GM19351 (cell line): Measurements from ENCODE around the gene MSRB2.
"Not testable (repeated sequence)": the region's sequence is repeated elsewhere in the genome, so short reads cannot be mapped to it uniquely, and the experiment has no call there.

Experiments
- ATAC-seq: cut with Tn5 transposase; IDR thresholded peaks from one replicate; pipeline ENCODE4 v1.9.1; 2021; ENCODE audit warnings: mild to moderate bottlenecking, moderate library complexity; ENCODE audit not compliant: unreplicated experiment

The MSRB2 gene

DNA sequence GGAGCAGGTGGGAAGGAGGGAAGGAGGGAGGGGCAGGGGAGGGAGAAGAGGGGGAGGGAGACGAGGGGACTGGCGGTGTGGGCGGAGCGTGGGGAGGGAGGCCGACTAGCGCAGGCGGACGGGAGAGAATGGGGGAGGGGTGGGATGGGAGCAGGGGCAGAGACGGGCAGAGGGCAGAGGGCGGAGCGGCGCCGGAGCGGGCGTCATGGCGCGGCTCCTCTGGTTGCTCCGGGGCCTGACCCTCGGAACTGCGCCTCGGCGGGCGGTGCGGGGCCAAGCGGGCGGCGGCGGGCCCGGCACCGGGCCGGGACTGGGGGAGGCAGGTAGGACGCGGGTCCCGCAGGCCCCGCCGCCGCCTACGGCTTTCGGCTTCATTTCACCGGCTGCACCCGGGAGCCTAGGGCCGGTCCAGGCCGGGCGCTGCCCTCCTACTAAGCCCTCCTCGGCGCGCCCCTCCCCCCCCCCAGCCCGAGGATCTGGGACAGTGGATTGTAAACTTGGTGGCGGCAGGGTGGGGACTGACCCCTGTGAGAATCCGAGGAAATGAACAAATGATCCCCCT lies at the start of gene MSRB2:
MSRB2 (plus strand) TSS at position 176 of the 562 bp plus-strand sequence; CDS start at position 206, 30 bp downstream.
- ATAC-seq = peak; percentile 68

DNA sequence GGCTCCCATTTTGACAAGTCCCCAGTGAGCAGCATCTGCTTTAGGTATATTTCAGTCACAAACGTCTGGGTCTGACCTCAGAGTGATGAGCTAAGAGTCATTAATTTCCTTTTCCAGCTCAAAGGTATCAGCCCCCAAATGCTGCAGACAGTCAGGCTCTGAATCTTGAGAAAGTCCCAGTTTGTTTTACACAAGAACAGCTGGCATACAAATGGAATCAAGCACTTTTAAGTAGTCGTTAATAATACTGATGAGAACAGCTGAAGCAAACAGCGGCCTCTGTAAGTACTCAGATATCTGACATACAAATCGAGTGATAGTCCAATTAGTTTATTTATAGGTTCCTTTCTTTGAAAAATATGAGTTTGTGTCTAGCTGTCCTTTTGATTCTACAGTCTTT lies 49.4 kb upstream of the MSRB2 start:
- no peak for ATAC-seq

DNA sequence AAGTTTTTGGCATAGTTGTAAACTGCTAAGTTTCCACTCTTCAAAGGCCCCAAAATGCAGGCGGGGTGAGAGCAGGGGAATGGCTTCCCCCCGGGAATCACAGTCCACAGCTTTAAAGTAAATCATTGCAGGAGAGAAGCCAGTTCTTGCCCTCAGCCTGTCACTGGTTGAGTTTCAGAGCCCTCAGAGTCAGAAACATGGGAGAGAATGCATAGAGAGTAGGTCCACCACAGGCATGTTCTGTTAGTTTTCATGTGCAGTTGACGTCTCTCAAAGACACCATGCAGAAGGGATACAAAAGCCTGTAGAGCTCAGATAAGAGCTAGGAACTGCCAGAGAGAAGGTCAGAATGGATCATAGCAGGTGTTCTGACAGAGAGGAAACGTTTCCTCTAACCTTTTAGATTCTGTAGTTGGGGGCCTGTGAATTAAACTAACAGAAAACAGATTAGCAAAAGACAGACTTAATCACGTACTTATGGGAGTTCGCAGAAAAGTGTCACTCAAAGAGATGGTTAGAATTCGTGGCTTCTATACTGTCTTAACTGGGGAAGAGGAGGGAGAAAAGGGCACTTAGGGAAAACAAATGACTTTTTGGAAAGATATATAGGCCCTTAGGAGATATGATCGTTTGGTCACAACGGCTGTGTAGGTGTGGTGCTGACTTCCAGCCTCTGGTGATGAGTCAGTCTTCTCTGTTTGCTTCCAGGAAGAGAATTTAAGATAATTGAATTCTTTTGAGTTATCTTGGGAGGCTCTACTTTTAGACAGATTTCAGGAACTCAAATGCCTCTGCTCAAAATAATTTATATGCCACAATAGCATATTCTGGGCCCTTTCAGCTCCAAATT lies 48.0 kb upstream of the MSRB2 start:
- ATAC-seq = no peak

DNA sequence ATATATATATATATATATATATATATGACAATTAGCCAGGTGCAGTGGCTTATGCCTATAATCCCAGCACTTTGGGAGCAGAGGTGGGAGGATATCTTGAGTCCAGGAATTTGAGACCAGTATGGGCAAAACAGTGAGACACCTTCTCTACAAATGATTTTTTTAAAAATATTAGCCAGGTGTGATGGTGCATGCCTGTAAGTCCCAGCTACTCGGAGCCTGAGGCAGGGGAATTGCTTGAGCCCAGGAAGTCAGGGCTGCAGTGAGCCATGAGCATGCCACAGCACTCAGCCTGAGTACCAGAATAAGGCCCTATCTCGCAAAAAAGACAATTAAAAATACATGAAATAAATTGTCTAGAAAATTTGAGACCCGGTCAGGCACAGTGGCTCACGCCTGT lies 47.2 kb upstream of the MSRB2 start:
- ATAC-seq = no peak

DNA sequence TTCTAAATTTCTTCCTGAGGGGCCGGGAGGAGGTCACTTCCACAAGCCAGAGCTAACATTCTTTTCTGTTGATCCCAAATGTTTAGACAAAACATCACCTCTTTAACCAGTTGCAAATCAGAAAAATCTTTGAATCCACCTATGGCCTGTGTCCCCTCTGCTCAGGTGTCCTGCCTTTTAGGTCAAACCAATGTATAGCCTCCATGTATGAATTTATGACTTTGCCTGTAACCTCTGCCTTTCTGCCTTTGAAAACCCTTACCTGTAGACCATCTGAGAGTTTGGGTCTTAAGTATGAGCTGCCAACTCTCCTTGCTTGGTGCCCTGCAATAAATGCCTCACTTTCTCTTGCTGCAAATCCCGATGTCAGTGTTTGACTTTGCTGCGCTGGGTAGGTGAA lies 44.1 kb upstream of the MSRB2 start:
- ATAC-seq = no peak

DNA sequence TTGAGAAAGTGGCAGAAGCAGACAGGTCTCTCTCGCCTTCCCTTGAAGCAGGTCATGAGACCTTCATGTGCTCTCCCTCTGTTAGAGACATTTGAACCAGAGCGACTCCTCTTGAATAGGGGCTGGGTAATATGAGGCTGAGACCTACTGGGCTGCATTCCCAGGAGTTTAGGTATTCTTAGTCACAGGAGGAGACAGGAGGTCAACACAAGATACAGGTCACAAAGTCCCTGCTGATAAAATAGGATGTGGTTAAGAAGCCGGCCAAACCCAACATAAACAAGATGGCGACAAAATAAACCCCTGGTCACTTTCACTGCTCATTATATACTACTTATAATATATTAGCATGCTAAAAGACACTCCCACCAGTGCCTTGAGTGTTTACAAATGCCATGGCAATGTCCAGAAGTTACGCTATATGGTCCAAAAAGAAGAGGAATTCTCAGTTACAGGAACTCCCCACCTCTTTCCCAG lies 43.5 kb upstream of the MSRB2 start:
- no peak for ATAC-seq

DNA sequence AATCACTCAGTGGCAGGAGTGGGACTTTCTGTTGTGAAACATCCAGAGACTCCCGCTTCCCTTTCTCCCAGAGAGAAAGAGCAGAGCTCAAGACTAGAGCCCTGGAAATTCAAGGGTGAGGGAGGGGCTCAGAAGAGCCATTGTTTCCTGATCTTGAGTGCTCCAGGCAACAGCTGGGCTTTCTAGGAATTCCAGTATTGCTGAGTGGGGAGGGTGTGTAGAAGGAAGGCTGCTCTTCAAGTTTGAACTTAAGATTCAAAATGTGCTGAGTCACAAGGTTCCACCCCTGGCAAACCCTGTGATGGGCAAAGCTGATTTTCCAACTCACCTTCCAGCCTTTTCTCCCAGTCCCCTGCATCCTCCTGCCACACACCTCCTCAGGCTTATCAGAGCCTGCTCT lies 42.3 kb upstream of the MSRB2 start:
- no peak for ATAC-seq

DNA sequence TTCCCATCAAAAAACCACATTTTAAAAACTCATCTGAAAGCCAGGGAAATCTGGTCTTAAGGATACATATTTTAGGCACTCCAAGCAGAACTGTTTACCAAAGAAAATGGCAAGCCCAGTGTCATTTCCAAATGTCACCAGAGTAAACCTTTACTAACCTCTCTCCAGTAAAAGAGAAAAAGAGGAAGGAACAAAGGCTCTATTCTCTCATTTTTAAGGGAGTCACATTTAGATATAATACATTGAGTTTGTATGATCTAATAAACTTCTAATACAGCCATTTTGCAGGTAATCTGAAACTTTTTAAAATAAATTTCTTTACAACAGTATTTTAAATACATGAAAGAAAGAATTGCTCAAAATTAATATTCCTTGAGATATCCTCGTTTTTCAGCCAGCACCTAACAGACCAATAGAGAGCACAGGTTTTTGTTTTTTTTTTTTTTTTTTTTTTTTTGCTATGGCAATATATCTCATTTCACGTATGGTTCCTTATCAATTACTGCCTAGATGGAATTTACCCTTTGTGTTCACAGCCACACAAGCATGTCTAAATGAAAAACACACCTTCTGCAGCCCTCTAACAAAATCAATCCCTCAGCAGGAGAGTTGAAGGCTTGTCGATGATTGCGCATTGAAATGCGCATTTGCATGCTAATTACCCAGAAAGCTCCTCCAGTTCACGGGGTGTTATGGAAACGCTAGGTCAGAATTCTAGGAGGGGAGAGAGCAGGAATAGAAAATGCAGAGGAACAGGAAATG lies 39.8 kb upstream of the MSRB2 start:
- no peak for ATAC-seq

DNA sequence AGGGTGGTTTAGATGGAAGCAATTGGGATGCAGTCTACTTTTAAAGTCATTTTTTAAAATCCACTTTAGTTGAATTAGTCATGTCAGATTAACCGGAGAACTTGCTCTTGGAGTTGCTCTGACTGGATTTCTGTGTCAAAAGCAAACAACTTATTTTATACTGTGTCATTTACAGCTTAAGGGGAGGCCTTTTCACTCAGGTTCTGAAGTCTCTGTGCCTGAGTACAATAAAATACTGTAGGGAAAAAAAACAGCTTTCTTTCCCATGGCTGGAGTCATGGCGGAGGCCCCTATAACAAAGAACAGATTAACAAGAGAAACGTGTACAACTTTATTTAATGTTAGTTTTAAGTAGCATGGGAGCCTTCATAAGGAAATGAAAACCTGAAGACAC lies 39.2 kb upstream of the MSRB2 start:
- ATAC-seq = no peak

DNA sequence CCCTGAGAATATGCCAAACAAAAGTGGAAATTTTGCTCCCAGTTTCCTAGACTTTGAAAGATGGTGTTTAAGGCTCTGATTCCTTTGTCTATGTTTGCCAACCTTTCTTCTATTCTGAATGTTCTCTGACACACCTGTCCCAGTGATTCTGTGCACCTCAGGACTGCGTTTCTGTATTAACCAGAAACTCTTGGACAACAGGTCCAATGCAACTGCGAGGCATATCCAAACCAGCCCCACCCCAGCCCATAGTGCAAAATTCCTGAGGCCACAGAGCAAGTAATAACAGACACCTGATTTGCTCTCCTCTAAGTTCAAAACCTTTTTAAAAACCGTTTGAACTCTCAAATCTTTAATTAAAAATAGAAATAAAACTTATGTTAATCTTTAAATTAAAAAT lies 37.0 kb upstream of the MSRB2 start:
- ATAC-seq = no peak

DNA sequence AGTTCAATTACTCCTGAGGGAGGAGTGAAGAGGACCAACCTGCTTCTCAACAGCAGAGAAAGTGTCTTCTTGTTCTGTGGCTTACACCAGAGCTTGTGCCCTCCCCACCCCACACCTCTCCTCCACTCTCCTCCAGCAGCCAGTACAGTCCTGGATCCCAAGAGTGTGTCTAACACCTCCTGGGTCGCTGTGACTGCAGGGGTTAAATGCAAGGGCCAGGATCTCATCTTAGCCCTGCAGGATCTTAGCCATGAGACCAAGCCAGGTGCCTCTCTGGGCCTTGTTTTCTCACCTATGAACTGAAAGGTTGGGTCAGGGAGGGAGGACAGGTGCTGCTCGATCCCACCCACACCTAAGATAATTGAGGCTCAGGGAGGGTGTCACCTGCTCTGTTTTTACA lies 34.5 kb upstream of the MSRB2 start:
- ATAC-seq = no peak

DNA sequence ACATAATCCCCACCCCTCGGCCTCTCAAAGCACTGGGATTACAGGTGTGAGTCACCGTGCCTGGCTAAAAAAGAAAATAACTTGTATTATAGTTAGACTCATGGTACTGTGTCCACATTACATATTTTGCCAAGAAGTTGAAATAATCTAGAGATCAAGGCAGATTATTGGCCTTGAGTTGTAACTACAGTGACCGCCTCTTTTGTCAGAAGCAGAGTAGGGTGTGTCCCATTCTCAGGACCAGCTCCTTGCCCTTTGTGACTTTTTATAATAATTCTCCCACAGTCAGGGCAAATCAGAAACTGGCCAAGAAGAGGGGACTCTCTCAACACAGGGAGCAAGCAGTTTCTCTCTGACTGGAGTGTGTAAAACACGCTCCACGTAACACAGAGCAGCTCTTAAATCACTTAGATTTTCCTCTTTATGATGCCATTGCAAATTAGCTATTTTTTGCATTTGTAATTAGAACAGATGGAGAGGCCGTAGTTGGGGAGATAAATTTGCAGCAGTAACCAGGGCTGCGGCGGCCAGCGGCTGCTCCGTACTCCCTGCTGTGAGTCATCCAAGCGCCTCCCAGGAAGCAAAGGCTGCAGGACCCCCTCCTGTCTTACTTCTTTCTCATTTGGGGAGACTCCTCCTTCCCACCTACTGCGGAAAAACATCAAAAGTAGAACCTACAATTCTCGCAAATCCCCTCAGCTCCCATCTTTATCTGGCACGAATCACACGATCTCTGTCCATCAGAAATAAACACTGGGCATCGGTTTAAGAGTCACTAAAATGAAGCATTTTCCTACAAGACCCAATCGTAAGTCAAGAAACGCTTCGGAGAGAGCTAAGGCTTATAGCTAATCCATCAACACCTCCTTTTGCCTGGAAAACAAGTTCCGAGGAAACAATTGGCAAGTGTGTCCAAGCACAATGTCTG lies 32.1 kb upstream of the MSRB2 start:
- ATAC-seq = no peak

DNA sequence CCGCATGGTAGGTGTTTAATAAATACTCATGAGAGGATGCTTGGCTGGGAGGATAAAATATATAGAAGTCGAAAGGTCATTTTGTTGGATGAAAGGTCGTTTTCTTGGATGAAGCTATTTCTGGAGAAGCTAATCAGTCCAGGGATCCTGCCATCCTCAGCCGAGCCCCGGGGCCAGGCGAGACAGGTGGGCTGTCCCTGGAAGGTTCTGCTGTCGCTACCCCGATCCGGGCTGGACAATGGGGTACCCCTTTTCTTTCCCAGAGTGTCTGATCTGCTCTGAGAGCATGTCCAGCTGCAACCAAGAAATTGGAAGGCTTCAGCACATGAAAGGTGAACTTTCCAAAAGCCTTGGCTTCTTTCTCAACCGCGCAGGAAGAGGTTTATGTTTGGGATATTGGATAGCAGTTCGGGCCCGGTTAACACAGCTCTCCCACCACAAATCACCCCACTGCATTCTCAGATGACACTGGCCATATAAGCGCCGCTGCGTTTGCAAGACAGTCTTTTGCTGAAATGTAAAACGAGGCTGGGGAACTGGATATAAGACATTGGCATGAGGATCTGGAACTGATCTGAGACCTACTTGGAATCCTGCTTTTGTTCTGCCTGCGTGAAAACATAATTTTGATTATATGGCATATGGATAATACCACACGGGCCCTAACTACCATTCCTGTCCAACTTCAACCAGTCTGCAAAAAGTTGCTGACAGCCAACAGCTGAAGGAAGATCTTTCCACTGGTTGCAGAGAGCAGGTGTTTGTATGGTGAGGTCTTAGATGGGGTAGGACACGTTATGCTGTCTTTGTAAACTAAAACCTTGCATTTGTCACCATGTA lies 31.2 kb upstream of the MSRB2 start:
- no peak for ATAC-seq

DNA sequence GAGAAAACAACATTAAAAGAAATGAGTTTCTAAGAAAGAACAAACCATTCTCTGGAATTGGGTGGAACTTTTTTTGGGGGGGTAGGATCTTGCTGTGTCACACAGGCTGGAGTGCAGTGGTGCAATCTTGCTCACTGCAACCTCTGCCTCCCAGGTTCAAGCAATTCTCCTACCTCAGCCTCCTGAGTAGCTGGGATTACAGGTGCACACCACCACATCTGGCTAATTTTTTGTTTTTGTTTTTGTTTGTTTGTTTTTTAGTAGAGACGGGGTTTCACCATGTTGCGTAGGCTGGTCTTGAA lies 30.6 kb upstream of the MSRB2 start:
- not testable (repeated sequence) for ATAC-seq

DNA sequence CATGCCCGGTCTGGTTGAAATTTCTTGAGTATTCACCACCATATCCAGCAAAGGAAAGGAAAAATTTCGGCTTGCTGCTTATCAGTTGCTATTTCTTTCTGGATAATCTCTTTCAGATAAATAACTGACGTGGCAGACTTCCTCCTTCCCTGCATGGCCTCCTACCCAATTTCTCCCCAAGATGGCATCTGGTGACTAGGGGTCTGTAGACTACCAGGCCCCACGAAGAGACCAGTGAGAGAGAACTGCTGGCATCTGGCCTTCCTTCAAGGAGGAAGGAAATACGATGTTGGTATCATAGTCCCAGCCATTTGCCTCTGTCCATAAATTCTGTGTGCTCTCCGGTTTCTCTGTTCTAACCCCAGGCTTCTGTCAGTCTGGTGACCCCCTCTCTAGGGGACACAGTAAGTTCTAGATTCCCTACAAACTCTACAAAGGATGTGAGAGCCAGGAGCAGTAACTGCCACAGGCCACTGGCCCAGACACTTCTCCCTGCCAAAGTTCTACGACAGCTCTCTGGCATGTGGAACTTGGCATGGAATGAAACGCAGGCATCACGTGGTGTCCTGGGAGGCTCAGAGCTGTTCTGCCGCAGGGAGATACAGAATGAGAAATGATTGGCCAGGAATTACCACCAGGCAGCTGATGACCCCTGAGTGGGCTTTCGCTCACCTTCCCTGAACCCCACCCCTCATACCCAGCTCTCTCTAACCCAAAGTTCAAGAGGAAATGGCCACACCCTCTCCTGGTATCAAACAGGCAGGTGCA lies 30.0 kb upstream of the MSRB2 start:
- no peak for ATAC-seq

DNA sequence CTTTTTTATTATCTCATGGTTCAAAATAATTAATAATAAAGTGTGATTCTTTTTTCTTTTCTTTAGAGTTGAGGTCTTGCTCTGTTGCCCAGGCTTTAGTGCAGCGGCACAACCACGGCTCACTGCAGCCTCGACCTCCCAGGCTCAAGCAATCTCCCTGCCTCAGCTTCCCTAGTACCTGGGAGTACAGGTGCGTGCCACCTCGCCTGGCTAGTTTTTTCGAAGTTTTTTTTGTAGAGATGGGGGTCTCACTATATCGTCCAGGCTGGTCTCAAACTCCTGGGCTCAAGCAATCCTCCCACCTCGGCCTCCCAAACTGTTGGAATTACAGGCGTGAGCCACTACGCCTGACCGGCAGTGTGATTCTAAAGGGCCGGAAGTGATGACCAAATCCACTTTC lies 28.0 kb upstream of the MSRB2 start:
- no peak for ATAC-seq

DNA sequence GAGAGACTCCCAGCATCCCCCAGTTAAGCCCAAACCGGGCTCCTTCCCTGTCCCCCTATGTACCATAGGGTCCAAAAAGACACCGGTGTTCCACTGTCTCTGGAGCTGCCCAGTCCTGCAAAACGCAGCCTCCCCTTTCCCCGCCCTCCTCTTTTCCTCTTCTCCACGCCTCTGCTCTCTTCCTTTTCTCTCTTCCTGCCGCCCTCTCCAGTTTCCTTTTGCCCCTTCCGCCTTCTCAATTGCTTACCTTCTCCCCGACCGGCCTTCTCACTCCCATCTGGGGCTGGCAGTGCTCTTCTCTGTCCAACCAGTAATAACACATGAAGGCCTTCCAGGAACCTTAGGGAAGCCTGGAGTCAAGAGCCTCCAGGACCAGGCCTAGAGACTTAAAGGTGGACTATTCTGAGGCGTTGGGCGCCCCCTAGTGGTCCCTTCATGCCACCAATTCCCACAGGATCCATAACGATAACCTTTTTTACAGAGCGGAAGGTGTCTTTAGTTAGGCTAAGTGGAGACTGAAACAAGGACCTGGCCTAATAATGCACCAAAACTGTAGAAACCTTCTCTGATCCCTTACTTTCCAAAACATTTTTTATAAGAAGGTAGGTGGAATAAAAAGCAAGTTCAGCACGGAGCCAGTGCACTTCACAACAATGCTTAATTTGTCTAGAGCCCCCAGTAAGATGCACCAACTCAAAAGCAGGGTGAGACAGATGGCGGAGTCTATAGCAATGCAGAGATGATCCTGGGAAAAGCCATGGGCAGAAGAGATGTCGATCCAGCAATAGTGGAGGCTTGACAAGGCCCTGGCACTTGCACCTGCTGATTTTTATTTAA lies 27.2 kb upstream of the MSRB2 start:
- peak; percentile 51 for ATAC-seq

DNA sequence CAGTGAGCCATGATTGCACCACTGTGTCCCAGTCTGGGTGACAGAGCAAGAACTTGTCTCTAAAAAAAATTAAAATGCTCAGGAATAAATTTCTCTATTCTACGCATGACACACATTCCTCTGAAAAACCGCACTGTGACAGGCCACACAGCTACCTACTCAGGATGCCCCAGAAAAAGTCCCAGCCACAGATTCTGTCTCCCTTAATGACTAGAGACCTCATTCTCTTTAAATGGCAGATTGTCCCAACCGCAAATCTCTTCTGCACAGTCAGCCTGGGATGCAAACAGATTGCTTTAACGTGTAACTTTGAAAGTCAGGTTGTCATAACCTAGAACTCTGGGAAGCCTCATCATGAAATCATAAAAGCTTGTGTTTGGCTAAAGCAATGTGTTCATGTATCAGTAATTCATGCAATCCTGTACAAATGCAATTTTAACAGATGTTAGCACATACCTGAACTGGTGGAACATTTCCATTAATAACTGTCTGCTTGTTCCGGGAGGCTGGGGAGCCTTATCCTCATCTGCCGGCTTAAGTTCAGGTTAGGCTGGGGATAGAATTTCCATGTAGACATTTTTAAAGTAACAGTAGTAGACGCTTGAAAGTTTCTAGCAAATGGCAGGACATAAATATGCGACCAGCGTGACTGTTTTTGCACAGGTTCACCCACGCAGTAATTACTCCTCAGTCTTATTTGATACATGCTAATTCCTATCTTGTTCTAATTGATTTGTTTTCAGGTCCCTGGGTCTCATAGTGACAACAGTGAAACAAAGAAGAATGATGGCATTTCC lies 26.2 kb upstream of the MSRB2 start:
- no peak for ATAC-seq
